ENCODE measurements around the gene HOXA9. TPM values are rescaled to one million over a fixed set of nuclear protein-coding genes. Genes with fewer than 3 reads are reported as not detected.

HOXA9 gene
- total RNA-seq, 1 donor from 2014 or later: 14.5 TPM

- H3K36me3 Mint-ChIP-seq: peaks cover 44% of the 10 kb centered on the region
- H3K27ac Mint-ChIP-seq: peak within 1 kb of the TSS; percentile 100
- H3K4me1 Mint-ChIP-seq: peaks cover 64% of the 10 kb centered on the region
- peak; percentile 83 to 96 for DNase-seq (ENCODE audit: low spot score in 2 of 2, unreplicated experiment in 2 of 2)
- TF ChIP-seq, protein P1, sequence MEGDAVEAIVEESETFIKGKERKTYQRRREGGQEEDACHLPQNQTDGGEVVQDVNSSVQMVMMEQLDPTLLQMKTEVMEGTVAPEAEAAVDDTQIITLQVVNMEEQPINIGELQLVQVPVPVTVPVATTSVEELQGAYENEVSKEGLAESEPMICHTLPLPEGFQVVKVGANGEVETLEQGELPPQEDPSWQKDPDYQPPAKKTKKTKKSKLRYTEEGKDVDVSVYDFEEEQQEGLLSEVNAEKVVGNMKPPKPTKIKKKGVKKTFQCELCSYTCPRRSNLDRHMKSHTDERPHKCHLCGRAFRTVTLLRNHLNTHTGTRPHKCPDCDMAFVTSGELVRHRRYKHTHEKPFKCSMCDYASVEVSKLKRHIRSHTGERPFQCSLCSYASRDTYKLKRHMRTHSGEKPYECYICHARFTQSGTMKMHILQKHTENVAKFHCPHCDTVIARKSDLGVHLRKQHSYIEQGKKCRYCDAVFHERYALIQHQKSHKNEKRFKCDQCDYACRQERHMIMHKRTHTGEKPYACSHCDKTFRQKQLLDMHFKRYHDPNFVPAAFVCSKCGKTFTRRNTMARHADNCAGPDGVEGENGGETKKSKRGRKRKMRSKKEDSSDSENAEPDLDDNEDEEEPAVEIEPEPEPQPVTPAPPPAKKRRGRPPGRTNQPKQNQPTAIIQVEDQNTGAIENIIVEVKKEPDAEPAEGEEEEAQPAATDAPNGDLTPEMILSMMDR (IDR thresholded peaks at IDR 0.05; ENCODE audit: unreplicated experiment): peak; percentile 96
- H3K4me3 Mint-ChIP-seq: peak within 1 kb of the TSS; percentile 87
- H3K9me3 Mint-ChIP-seq: no peaks in the 10 kb centered on the region
- no peaks in the 10 kb centered on the region for H3K27me3 Mint-ChIP-seq (ENCODE audit: low read depth)
Observed at GRCh38 chr7:27143023-27143949, 22.1 kb downstream of the HOXA9 start, which contains the start of gene HOXA5. TSS of gene HOXA5 (minus strand) at chr7:27143681. CDS start at chr7:27143607, 74 bp downstream.

DNA sequence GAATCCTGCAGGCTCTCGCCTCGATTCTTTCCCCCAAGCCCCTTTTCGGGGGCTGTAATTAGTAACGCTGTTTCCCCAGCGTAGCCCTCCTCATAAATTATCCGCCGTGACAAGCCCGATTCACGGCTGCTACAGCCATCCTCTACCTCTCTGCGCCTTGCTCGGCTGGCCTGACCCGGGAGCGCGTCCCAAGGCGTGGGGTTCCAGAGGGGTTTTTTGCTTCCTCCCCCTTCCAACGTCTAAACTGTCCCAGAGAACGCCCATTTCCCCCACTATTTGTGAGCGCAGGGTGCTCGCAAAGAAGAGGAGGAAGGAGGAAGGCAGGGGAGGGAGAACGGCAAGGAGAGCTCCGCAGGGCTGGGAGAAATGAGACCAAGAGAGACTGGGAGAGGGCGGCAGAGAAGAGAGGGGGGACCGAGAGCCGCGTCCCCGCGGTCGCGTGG, 22.7 kb downstream of the HOXA9 start:
- H3K36me3 Mint-ChIP-seq: peaks cover 49% of the 10 kb centered on the region
- H3K4me3 Mint-ChIP-seq: peak overlapping the region; percentile 87
- peaks cover 67% of the 10 kb centered on the region for H3K4me1 Mint-ChIP-seq
- no peak for DNase-seq (ENCODE audit: low spot score in 2 of 2, unreplicated experiment in 2 of 2)
- H3K27me3 Mint-ChIP-seq (ENCODE audit: low read depth): no peaks in the 10 kb centered on the region
- TF ChIP-seq, protein P1 (IDR thresholded peaks at IDR 0.05; ENCODE audit: unreplicated experiment): no peak
- peak overlapping the region; percentile 100 for H3K27ac Mint-ChIP-seq
- H3K9me3 Mint-ChIP-seq: no peaks in the 10 kb centered on the region

GRCh38 chr7:27141923-27142579, 23.3 kb downstream of the HOXA9 start:
- Mint-ChIP-seq H3K27ac (peak overlapping the region; percentile 100), H3K9me3 (no peaks in the 10 kb centered on the region), H3K4me3 (peak overlapping the region; percentile 87), H3K36me3 (peaks cover 50% of the 10 kb centered on the region), H3K4me1 (peaks cover 67% of the 10 kb centered on the region), H3K27me3 (ENCODE audit: low read depth) (no peaks in the 10 kb centered on the region)
- TF ChIP-seq, protein P1 (IDR thresholded peaks at IDR 0.05; ENCODE audit: unreplicated experiment): peak; percentile 25
- peak in 1 of 2 experiments; percentile 59 for DNase-seq (ENCODE audit: low spot score in 2 of 2, unreplicated experiment in 2 of 2)

GRCh38 chr7:27141137-27141922, 24.0 kb downstream of the HOXA9 start:
- H3K4me3 Mint-ChIP-seq: peak overlapping the region; percentile 87
- peaks cover 48% of the 10 kb centered on the region for H3K36me3 Mint-ChIP-seq
- TF ChIP-seq, protein P1 (IDR thresholded peaks at IDR 0.05; ENCODE audit: unreplicated experiment): no peak
- H3K4me1 Mint-ChIP-seq: peaks cover 67% of the 10 kb centered on the region
- H3K27me3 Mint-ChIP-seq (ENCODE audit: low read depth): no peaks in the 10 kb centered on the region
- DNase-seq (ENCODE audit: low spot score in 2 of 2, unreplicated experiment in 2 of 2): peak in 1 of 2 experiments; percentile 37
- H3K9me3 Mint-ChIP-seq: no peaks in the 10 kb centered on the region
- peak overlapping the region; percentile 100 for H3K27ac Mint-ChIP-seq
